Measurements from ENCODE around the gene CCT7.

Gene CCT7

DNA sequence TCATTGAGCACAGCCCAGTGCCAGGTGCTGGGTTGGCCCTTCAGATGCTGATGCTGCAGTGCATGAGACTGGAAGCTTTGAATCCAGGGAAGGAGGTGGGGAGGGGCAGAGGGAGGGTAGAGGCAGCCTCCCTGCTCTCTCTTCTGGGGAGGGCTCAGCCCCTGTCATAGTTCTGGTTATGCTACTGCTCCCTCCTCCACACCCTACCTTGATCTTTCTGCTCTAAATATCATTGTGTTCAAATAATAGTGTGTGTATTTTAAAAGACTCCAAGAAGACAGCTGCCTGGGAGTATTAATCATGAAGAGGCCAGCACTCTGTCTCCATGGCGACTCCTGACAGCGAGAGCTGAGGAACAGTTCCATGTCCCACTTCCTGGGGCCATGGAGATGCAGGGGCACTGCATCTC, 63.0 kb downstream of the CCT7 start:
- peak; percentile 82 for DNase-seq

DNA sequence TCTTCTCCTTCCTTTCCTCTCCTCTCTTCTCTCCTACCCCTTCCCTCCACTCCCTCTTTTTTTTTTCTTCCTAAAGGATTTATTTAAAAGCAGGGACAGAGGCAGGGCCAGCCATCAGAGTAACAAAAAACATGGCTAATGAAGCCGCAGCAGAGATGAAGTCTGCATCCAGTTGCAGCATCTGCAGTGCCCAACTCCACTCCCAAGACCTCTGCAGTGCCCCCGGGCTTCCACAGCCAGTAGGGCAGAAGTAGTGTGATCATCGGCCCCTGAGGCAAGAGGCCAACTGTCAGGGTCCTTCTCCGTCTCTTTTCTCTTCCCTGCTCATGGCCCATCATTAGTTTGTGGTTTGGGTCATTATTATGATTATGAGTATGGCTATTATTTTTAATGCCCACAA, 63.5 kb downstream of the CCT7 start:
- DNase-seq: peak; percentile 79

DNA sequence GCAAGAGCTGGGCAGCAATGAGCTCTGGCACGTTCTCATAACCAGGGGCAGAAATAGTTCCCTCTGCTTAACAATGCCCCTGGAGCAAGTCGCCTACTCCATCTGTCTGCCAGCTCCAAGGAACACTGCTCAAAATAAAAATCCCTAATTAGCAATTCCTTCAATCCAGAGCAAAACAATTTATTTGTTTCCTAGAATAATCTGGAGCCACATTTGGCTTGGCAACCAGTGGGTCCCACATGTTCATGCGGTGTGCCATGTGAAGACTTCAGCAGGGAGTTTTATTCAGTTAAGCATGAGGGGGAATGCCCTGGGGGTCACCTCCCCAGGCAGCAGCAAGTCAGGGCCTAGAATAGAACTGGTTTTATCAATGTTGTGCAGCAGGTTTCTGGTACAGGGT, 66.8 kb downstream of the CCT7 start:
- DNase-seq: no peak

DNA sequence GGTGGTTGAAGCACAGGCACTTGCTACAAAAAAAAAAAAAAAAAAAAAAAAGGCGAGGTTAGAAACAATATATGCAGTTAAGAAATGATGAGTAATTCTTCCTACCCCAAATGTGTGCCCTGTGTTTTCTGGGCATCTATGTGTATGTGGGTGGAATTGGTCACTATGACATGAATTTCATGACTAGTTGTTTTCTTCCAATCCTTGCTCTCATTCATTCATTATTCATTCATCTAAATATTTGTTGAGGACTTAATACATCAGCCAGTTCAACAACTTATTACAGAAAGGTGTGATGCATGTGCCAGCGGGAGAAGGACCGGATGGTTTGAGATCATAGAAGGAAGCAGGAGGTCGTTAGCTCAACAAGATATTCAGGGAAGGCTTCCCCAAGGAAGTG, 67.5 kb downstream of the CCT7 start:
- DNase-seq: no peak

Data from eye (tissue), 1 donor.